ENCODE data around the gene GPX4. TPM values are rescaled to one million over a fixed set of nuclear protein-coding genes. Genes with fewer than 3 reads are reported as not detected.
A peak's percentile ranks its signal among the peaks of the same experiment; 100 is the strongest.

GPX4 gene
- polyA plus RNA-seq, 3 donors: 459 to 508 (median 493) TPM

DNA sequence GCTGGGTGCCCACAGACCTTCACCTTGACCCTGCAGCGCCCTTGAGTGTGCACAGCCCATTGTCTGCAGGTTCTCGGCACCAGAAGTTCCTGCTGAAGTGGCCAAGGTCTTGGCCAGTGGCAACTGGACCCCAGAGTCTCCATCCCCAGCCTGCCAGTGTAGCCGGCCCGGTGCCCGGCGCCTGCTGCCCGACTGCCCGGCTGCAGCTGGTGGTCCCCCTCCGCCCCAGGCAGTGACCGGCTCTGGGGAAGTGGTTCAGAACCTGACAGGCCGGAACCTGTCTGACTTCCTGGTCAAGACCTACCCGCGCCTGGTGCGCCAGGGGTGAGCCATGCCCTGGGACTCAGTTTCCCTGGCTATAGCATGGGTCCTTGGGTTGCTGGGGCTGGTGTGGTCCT, 48.8 kb upstream of the GPX4 start:
- H3K9ac ChIP-seq (ENCODE audit: insufficient read depth, low read length, poor library complexity, severe bottlenecking): no peak overlapping the region
- H3K79me2 ChIP-seq (ENCODE audit: insufficient read depth, low read length): no peaks in the 10 kb centered on the region
- H3K27ac Mint-ChIP-seq: peak overlapping the region in 1 of 7 donors; percentile 31
- no peak overlapping the region for H2AFZ ChIP-seq (ENCODE audit: insufficient read depth, low read depth, low read length, poor library complexity, severe bottlenecking)
- no peak overlapping the region for H3K4me3 Mint-ChIP-seq
- peaks cover 21 to 25% of the 10 kb centered on the region in 2 donors for H3K9me3 ChIP-seq (replicated peaks in 1 of 2; ENCODE audit: control insufficient read depth in 1 of 2, insufficient read depth in 1 of 2, low read length in 2 of 2)
- no peaks in the 10 kb centered on the region for H3K27me3 ChIP-seq (ENCODE audit: control insufficient read depth in 2 of 2, insufficient read depth in 2 of 2, low read length in 2 of 2)
- peaks cover 52 to 72% of the 10 kb centered on the region in 2 donors for H3K36me3 ChIP-seq (replicated peaks in 1 of 2; ENCODE audit: control insufficient read depth in 1 of 2, insufficient read depth in 2 of 2, low read length in 2 of 2)
- no peak overlapping the region for H3K4me3 ChIP-seq (replicated peaks in 1 of 3; ENCODE audit: low read depth in 2 of 3, low read length in 3 of 3)
- intact Hi-C loops (cut with micrococcal nuclease): no loop called here
- H3K27me3 Mint-ChIP-seq (ENCODE audit: low read depth in 3 of 3): peaks cover 0 to 9% (median 0%) of the 10 kb centered on the region in 3 donors
- peaks cover 3% of the 10 kb centered on the region for H3K4me1 Mint-ChIP-seq
- no peak overlapping the region for H3K4me2 ChIP-seq (replicated peaks; ENCODE audit: extremely low read depth, low read length, poor library complexity, severe bottlenecking)
- peaks cover 17 to 34% (median 28%) of the 10 kb centered on the region in 7 donors for H3K9me3 Mint-ChIP-seq
- peaks cover 60 to 63% of the 10 kb centered on the region in 2 donors for H3K36me3 Mint-ChIP-seq
- 87% methylated on average over 10 of the region's 14 CpGs for WGBS (ENCODE audit: insufficient coverage)
- no peak for DNase-seq
- no peaks in the 10 kb centered on the region for H3K4me1 ChIP-seq (ENCODE audit: control insufficient read depth in 1 of 2, insufficient read depth in 2 of 2, low read length in 2 of 2)
- no peak for TF ChIP-seq CTCF (IDR thresholded peaks at IDR 0.05)
- H3K27ac ChIP-seq (ENCODE audit: low read depth in 1 of 2, low read length in 2 of 2): no peak overlapping the region
- H4K20me1 ChIP-seq (ENCODE audit: insufficient read depth, low read length): peaks cover 10% of the 10 kb centered on the region

DNA sequence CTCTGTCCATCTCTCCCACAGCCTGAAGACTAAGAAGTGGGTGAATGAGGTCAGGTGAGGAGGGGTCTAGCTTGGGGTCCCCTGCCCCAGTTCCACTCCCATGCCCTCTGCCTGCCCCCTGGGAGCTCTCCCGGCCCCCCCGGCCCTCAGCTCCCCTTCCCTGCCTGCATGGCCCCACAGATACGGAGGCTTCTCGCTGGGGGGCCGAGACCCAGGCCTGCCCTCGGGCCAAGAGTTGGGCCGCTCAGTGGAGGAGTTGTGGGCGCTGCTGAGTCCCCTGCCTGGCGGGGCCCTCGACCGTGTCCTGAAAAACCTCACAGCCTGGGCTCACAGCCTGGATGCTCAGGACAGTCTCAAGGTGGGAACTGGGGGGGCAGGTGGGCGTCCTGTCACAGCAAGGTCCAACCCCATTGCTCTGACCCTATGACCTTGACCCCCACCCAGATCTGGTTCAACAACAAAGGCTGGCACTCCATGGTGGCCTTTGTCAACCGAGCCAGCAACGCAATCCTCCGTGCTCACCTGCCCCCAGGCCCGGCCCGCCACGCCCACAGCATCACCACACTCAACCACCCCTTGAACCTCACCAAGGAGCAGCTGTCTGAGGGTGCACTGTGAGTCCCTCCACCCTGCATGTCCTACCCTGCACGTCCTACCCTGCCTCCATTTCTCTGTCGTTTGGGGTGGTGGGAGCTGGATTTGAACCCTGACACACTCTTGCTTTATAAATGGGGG, 47.7 kb upstream of the GPX4 start:
- 100% methylated on average over 14 of the region's 20 CpGs for WGBS (ENCODE audit: insufficient coverage)
- H3K4me1 Mint-ChIP-seq: peaks cover 3% of the 10 kb centered on the region
- H3K9ac ChIP-seq (ENCODE audit: insufficient read depth, low read length, poor library complexity, severe bottlenecking): no peak overlapping the region
- no peak overlapping the region for H3K4me2 ChIP-seq (replicated peaks; ENCODE audit: extremely low read depth, low read length, poor library complexity, severe bottlenecking)
- TF ChIP-seq CTCF (IDR thresholded peaks at IDR 0.05): no peak
- no peak overlapping the region for H3K4me3 Mint-ChIP-seq
- H2AFZ ChIP-seq (ENCODE audit: insufficient read depth, low read depth, low read length, poor library complexity, severe bottlenecking): no peak overlapping the region
- H3K4me3 ChIP-seq (replicated peaks in 1 of 3; ENCODE audit: low read depth in 2 of 3, low read length in 3 of 3): no peak overlapping the region
- peaks cover 17 to 34% (median 28%) of the 10 kb centered on the region in 7 donors for H3K9me3 Mint-ChIP-seq
- H3K9me3 ChIP-seq (replicated peaks in 1 of 2; ENCODE audit: control insufficient read depth in 1 of 2, insufficient read depth in 1 of 2, low read length in 2 of 2): peaks cover 21 to 25% of the 10 kb centered on the region in 2 donors
- H3K27me3 Mint-ChIP-seq (ENCODE audit: low read depth in 3 of 3): peaks cover 0 to 9% (median 0%) of the 10 kb centered on the region in 3 donors
- peaks cover 52 to 73% of the 10 kb centered on the region in 2 donors for H3K36me3 ChIP-seq (replicated peaks in 1 of 2; ENCODE audit: control insufficient read depth in 1 of 2, insufficient read depth in 2 of 2, low read length in 2 of 2)
- peaks cover 60 to 61% of the 10 kb centered on the region in 2 donors for H3K36me3 Mint-ChIP-seq
- no peaks in the 10 kb centered on the region for H3K4me1 ChIP-seq (ENCODE audit: control insufficient read depth in 1 of 2, insufficient read depth in 2 of 2, low read length in 2 of 2)
- no peaks in the 10 kb centered on the region for H3K79me2 ChIP-seq (ENCODE audit: insufficient read depth, low read length)
- H3K27me3 ChIP-seq (ENCODE audit: control insufficient read depth in 2 of 2, insufficient read depth in 2 of 2, low read length in 2 of 2): no peaks in the 10 kb centered on the region
- peak overlapping the region in 2 of 7 donors; percentile 57 to 76 for H3K27ac Mint-ChIP-seq
- peaks cover 10% of the 10 kb centered on the region for H4K20me1 ChIP-seq (ENCODE audit: insufficient read depth, low read length)
- H3K27ac ChIP-seq (ENCODE audit: low read depth in 1 of 2, low read length in 2 of 2): no peak overlapping the region
- no peak for DNase-seq
- intact Hi-C loops (cut with micrococcal nuclease): no loop called here

Measured in CD14-positive monocyte (primary cell).